Neuronal stem cell (in vitro differentiated cells): Measurements from ENCODE around the gene ANKMY1.

Experiments
- DNase-seq: peaks from one replicate; pipeline ENCODE4 v3.0.0-alpha.2; 2013; ENCODE audit warnings: low spot score
- H2AFZ ChIP-seq: one replicate; pipeline ENCODE4 v1.6.1; 2013; ENCODE audit warnings: mild to moderate bottlenecking, low read length, inconsistent platforms
- H2AK5ac ChIP-seq: 2 replicates; pipeline ENCODE4 v1.6.1; 2013; ENCODE audit warnings: low read depth, mild to moderate bottlenecking, inconsistent platforms, low read length, moderate library complexity, mixed read lengths
- H2BK120ac ChIP-seq: 2 replicates; pipeline ENCODE4 v1.6.1; 2013; ENCODE audit warnings: low read depth, mild to moderate bottlenecking, inconsistent platforms, low read length, moderate library complexity, mixed read lengths
- H2BK12ac ChIP-seq: one replicate; pipeline ENCODE4 v1.6.1; 2013; ENCODE audit warnings: low read length, inconsistent platforms
- H2BK15ac ChIP-seq: 2 replicates; pipeline ENCODE4 v1.6.1; 2013; ENCODE audit warnings: mild to moderate bottlenecking, low read length, inconsistent platforms, mixed read lengths
- H2BK5ac ChIP-seq: one replicate; pipeline ENCODE4 v1.6.1; 2013; ENCODE audit warnings: inconsistent platforms, mild to moderate bottlenecking, low read length, moderate library complexity
- H3K14ac ChIP-seq: one replicate; pipeline ENCODE4 v1.6.1; 2013; ENCODE audit warnings: low read length, inconsistent platforms
- H3K18ac ChIP-seq: 2 replicates; pipeline ENCODE4 v1.6.1; 2013; ENCODE audit warnings: low read length, inconsistent platforms
- H3K23ac ChIP-seq: 2 replicates; pipeline ENCODE4 v1.6.1; 2013; ENCODE audit warnings: low read depth, mild to moderate bottlenecking, mixed read lengths, low read length, inconsistent platforms; ENCODE audit not compliant: poor library complexity
- H3K27ac ChIP-seq: replicated peaks from 3 replicates; pipeline ENCODE4 v1.5.1; 2013; ENCODE audit warnings: low read length, inconsistent platforms
- H3K27me3 ChIP-seq, 3 experiments: 2 replicates each; pipeline ENCODE4 v1.6.1; 2013; ENCODE audit warnings: low read length in 3 of 3, mild to moderate bottlenecking in 2 of 3, inconsistent platforms in 1 of 3, low read depth in 1 of 3, mixed read lengths in 1 of 3, moderate library complexity in 1 of 3; ENCODE audit not compliant: control insufficient read depth in 3 of 3, insufficient read depth in 3 of 3
- H3K36me3 ChIP-seq, 2 donors: replicated peaks in 1 of 2; 2 replicates each; pipeline ENCODE4 v1.6.1; 2013; ENCODE audit warnings: low read length in 2 of 2; ENCODE audit not compliant: control insufficient read depth in 2 of 2, insufficient read depth in 2 of 2
- H3K4ac ChIP-seq: 2 replicates; pipeline ENCODE4 v1.6.1; 2013; ENCODE audit warnings: inconsistent platforms, mild to moderate bottlenecking, low read length, moderate library complexity
- H3K4me1 ChIP-seq, 2 donors: 1 replicate in 1 of 2; 2 replicates in 1 of 2; pipeline ENCODE4 v1.6.1; 2013; ENCODE audit warnings: low read length in 2 of 2, low read depth in 1 of 2; ENCODE audit not compliant: control insufficient read depth in 2 of 2, insufficient read depth in 1 of 2
- H3K4me2 ChIP-seq: one replicate; pipeline ENCODE4 v1.6.1; 2013; ENCODE audit warnings: mild to moderate bottlenecking, low read length, inconsistent platforms; ENCODE audit not compliant: insufficient read depth, poor library complexity, severe bottlenecking
- H3K4me3 ChIP-seq, 2 donors: 2 replicates each; pipeline ENCODE4 v1.5.1; 2013; ENCODE audit warnings: low read length in 2 of 2, mild to moderate bottlenecking in 2 of 2, inconsistent platforms in 1 of 2, moderate library complexity in 1 of 2
- H3K79me1 ChIP-seq: one replicate; pipeline ENCODE4 v1.6.1; 2013; ENCODE audit warnings: low read depth, mild to moderate bottlenecking, inconsistent platforms, low read length, moderate library complexity
- H3K9ac ChIP-seq: one replicate; pipeline ENCODE4 v1.6.1; 2013; ENCODE audit warnings: mild to moderate bottlenecking, low read depth, low read length, inconsistent platforms; ENCODE audit not compliant: poor library complexity
- H3K9me3 ChIP-seq, 2 donors: replicated peaks in 1 of 2; 2 replicates each; pipeline versions ENCODE3 to v1.6.1; 2013; ENCODE audit warnings: low read length in 2 of 2, mild to moderate bottlenecking in 2 of 2, inconsistent platforms in 1 of 2, low read depth in 1 of 2, mixed read lengths in 1 of 2, moderate library complexity in 1 of 2; ENCODE audit not compliant: control insufficient read depth in 2 of 2, insufficient read depth in 1 of 2
- H4K8ac ChIP-seq: one replicate; pipeline ENCODE4 v1.6.1; 2013; ENCODE audit warnings: low read depth, mild to moderate bottlenecking, inconsistent platforms, low read length, moderate library complexity
- H4K91ac ChIP-seq: one replicate; pipeline ENCODE4 v1.6.1; 2013; ENCODE audit warnings: low read length, low read depth, mild to moderate bottlenecking, inconsistent platforms; ENCODE audit not compliant: poor library complexity
- WGBS, 2 donors: extraction: QIAGEN DNeasy Blood & Tissue Kit; methylation state at CpG; one replicate each; pipeline ENCODE4 v1.1.7; 2013; ENCODE audit warnings: missing lambda C conversion rate in 2 of 2, mixed read lengths in 1 of 2; ENCODE audit not compliant: insufficient read length in 2 of 2, insufficient replicate concordance in 1 of 2; ENCODE audit errors: extremely low coverage in 2 of 2; 5-methylcytosine and 5-hydroxymethylcytosine counted together

The ANKMY1 gene

DNA sequence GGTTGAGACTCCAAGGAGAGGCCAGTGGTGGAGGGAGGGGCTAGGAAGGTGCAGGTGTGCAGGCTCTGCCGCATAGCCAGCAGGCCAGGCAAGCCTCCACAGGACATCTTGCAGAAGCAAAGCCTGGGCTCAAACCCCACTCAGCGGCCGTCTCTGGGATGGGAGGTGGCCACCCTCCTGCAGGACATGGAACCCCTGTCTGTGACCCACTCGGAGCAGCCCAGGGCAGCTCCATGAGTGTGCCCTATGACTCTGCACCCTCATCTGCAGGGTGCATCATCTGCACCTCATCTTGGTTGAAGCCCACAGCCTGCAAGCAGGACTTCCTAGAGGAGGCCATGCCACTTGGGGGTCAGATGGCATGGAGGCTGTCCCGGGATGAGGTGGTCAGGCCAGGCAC, 76.1 kb downstream of the ANKMY1 start:
- H2BK12ac ChIP-seq: no peak overlapping the region
- no peak overlapping the region for H2BK5ac ChIP-seq
- H3K23ac ChIP-seq: no peak overlapping the region
- WGBS, 2 donors: no CpG with 5 or more reads among the region's 5 CpGs
- H2BK120ac ChIP-seq: no peak overlapping the region
- no peak overlapping the region for H3K4me3 ChIP-seq
- no peak overlapping the region for H2AK5ac ChIP-seq
- H3K9ac ChIP-seq: no peak overlapping the region
- H4K91ac ChIP-seq: no peak overlapping the region
- H3K4ac ChIP-seq: no peak overlapping the region
- no peaks in the 10 kb centered on the region for H3K27me3 ChIP-seq
- H3K79me1 ChIP-seq: no peaks in the 10 kb centered on the region
- no peak overlapping the region for H2AFZ ChIP-seq
- H3K14ac ChIP-seq: no peak overlapping the region
- no peak overlapping the region for H3K4me2 ChIP-seq
- H4K8ac ChIP-seq: no peak overlapping the region
- DNase-seq: no peak
- H3K4me1 ChIP-seq: no peaks in the 10 kb centered on the region
- no peak overlapping the region for H3K18ac ChIP-seq
- H2BK15ac ChIP-seq: no peak overlapping the region
- H3K9me3 ChIP-seq: peaks cover 0 to 3% of the 10 kb centered on the region in 2 donors
- no peak overlapping the region for H3K27ac ChIP-seq
- no peaks in the 10 kb centered on the region for H3K36me3 ChIP-seq

DNA sequence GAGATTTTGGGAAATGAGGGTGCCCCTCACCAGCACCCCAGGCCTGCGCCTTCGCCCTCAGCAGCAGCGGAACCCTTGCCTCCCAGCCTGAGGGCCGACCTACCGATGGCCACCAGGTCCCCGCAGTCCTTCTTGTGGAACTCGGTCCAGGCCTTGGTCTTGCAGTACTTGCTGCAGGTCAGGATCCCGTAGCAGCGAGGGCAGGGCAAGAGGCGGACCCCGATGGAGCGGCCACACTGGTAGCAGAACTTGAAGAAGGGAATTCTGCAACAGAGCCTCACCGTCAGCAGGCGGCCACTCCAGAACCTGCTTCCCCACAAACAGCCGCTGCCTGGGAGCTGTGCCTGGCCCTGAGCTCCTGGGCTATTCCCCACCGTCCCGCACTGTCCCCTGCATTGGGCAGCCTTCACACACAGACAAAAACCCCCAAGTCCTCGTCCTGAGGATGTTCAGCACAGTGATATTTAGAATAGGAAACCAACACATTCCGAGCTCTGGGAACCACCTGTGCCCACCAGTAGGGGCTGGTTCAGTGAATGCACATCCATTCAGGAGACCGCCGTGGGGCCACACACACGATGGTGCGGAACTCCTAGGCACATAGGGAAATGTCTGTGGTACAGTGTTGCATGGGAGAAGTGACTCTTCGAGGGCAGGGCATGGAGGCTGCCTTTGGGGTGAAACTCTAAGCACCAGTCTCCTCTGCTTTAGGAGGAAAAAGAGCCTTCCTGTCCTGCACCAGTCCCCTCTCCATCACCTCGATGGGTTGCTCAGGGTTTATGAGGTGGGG, 76.8 kb downstream of the ANKMY1 start:
- H2BK5ac ChIP-seq: no peak overlapping the region
- no peaks in the 10 kb centered on the region for H3K27me3 ChIP-seq
- H2AFZ ChIP-seq: no peak overlapping the region
- WGBS, 2 donors: no CpG with 5 or more reads among the region's 25 CpGs
- peaks cover 2 to 3% of the 10 kb centered on the region in 2 donors for H3K9me3 ChIP-seq
- peak overlapping the region; percentile 38 for H3K14ac ChIP-seq
- no peak overlapping the region for H3K4me3 ChIP-seq
- H4K91ac ChIP-seq: no peak overlapping the region
- no peak overlapping the region for H3K27ac ChIP-seq
- H2BK12ac ChIP-seq: no peak overlapping the region
- H2BK15ac ChIP-seq: no peak overlapping the region
- H4K8ac ChIP-seq: no peak overlapping the region
- no peaks in the 10 kb centered on the region for H3K4me1 ChIP-seq
- peak overlapping the region; percentile 22 for H2BK120ac ChIP-seq
- H3K4me2 ChIP-seq: no peak overlapping the region
- DNase-seq: no peak
- peak overlapping the region; percentile 9 for H2AK5ac ChIP-seq
- peak overlapping the region; percentile 21 for H3K9ac ChIP-seq
- peak overlapping the region; percentile 38 for H3K18ac ChIP-seq
- H3K79me1 ChIP-seq: no peaks in the 10 kb centered on the region
- H3K23ac ChIP-seq: no peak overlapping the region
- H3K4ac ChIP-seq: no peak overlapping the region
- no peaks in the 10 kb centered on the region for H3K36me3 ChIP-seq

DNA sequence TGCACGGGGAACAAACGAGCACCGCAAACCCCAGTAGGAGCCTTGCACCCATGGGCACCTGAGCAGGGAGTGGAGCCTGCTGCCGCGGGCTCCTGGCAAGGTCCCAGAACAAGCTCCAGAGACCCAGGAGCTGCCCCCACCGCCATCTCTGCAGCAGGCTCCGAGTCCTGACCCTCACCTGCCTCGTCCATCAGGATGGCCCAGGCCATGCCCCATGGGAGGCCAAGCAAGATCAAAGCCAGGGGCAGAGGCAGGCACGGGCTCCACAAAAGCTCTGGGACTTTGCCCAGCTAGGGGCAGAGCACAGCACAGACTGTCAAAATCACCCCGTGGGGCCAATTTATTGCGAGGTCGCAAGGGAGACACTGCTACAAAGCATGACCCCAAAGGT, 78.7 kb downstream of the ANKMY1 start:
- no peak overlapping the region for H2BK15ac ChIP-seq
- no peak overlapping the region for H3K9ac ChIP-seq
- peak overlapping the region; percentile 16 for H2BK12ac ChIP-seq
- no peak overlapping the region for H2BK5ac ChIP-seq
- H3K18ac ChIP-seq: peak overlapping the region; percentile 65
- no peak overlapping the region for H4K91ac ChIP-seq
- H3K4ac ChIP-seq: no peak overlapping the region
- WGBS, 2 donors: no CpG with 5 or more reads among the region's 12 CpGs
- no peaks in the 10 kb centered on the region for H3K4me1 ChIP-seq
- no peak overlapping the region for H3K27ac ChIP-seq
- no peak overlapping the region for H2AK5ac ChIP-seq
- H4K8ac ChIP-seq: no peak overlapping the region
- no peaks in the 10 kb centered on the region for H3K27me3 ChIP-seq
- H3K23ac ChIP-seq: peak overlapping the region; percentile 73
- H2AFZ ChIP-seq: no peak overlapping the region
- DNase-seq: no peak
- no peaks in the 10 kb centered on the region for H3K79me1 ChIP-seq
- H3K36me3 ChIP-seq: no peaks in the 10 kb centered on the region
- no peak overlapping the region for H3K4me2 ChIP-seq
- no peak overlapping the region for H2BK120ac ChIP-seq
- H3K14ac ChIP-seq: no peak overlapping the region
- peaks cover 3 to 14% of the 10 kb centered on the region in 2 donors for H3K9me3 ChIP-seq
- no peak overlapping the region for H3K4me3 ChIP-seq

DNA sequence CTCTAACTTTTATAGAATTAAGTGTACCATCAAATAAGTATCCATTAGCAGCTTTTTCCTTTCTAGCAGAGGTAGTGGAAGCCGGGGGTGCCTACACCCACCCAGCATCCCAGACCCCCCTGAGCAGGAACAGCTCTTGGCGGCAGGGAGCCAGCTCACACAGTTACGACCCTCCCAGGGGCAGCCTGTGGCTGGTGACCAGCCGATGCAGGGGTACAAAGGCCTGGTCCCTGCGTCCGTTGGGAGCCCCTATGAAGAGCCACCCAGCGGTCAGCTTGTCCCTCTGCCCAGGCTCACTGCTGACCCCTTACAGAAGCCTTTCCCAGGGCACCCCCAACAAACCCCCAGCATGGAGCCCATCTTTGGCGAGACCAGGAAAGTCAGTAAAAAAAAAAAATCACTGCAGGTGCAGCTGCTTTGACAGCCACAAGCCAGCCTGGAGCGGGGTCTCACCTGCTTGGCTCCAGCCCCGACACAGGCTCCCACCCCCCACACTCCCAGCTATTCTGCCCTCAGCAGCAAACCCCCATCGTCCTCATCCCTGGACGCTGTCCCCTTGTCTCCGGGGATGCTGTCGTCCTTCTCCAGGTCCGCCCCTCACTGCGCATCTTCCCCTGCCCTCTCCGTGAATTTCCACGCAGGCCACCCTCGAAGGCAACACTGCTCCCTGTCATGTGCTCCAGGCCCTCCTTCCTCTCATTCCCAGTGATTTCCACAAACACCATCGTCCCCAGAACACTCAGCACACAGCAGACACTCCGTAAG, 79.3 kb downstream of the ANKMY1 start:
- Histone ChIP-seq H2BK15ac (no peak overlapping the region), H4K8ac (no peak overlapping the region), H3K23ac (peak overlapping the region; percentile 73), H3K14ac (no peak overlapping the region), H2AFZ (no peak overlapping the region), H3K27ac (no peak overlapping the region), H3K18ac (peak overlapping the region; percentile 65), H3K4me2 (no peak overlapping the region), H2BK120ac (no peak overlapping the region), H3K9ac (no peak overlapping the region), H3K4me3 (no peak overlapping the region), H3K4me1 (no peaks in the 10 kb centered on the region), H3K79me1 (no peaks in the 10 kb centered on the region), H3K4ac (no peak overlapping the region), H4K91ac (no peak overlapping the region), H3K9me3 (peaks cover 3 to 17% of the 10 kb centered on the region in 2 donors), H2BK12ac (peak overlapping the region; percentile 16), H2BK5ac (no peak overlapping the region), H3K27me3 (no peaks in the 10 kb centered on the region), H3K36me3 (no peaks in the 10 kb centered on the region), H2AK5ac (no peak overlapping the region)
- DNase-seq: no peak
- WGBS, 2 donors: no CpG with 5 or more reads among the region's 21 CpGs
